GM10847 (cell line): ENCODE measurements around the gene SLC24A3.

ENCODE experiments used
- POLR2A ChIP-seq: IDR thresholded peaks from 2 replicates; pipeline ENCODE4 v1.6.1; 2011; ENCODE audit not compliant: insufficient read length; ENCODE audit errors: extremely low read depth

The SLC24A3 gene

DNA sequence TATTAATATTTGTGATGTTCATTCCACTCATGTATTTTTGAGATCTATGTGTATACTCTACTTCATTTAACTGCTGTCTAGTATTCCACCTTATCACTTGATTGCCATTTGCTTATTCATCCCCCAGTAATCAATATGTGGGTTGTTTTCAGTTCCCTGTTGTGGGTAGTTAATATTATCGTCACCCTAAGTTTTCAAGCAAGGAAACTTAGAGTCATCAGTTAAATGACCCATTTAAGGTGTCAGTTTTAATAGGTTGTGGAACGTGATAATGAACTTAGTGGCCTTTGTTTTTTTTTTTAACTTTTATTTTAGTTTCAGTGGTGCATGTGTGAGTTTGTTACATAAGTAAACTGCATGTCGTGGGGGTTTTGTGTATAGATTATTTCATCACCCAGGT, 90.3 kb downstream of the SLC24A3 start:
- TF ChIP-seq POLR2A = no peak

DNA sequence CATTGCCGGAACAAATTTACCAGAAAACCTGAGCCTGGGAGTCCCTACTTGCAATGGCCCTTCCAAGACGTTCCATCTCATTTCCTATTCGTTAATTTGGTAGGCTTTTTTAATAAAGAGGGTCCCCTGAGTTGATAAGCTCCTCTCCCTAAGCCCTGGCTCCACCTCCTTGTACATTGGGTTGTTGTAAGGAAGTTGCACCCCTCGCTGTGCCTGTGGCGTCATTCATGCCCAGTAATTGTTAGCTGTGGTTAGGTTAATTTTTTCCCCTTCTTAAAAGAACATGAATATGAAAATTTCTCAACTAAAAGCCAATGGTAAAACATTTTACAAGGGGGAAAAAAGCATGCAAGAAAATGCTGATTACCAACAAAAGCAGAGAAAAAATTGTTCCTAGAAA, 91.9 kb downstream of the SLC24A3 start:
- TF ChIP-seq POLR2A = no peak

DNA sequence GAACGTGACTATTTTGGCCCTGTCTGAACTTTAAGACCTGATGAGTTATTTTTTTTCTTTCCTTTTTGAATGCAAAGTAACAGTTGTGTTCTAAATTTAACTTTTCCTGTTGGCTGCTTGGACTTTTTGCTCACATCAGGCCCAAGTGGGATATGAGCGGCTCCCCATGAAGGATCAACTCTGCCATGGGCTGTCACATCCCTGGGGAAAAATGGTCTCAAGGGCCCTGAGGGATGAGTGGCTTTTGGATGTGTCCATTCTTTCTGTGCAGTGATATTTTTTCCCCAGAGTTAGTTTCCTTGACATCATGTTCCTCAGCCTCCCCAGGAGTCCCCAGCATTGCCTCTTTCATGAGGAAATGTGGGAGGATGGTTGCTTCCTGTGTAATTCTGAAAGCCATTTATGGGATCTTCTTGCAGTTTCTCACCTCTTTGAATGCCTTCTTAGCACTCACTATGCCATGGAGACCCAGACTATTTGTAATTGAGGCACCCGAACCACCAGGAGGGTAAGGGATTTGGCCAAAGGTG, 92.5 kb downstream of the SLC24A3 start:
- no peak for TF ChIP-seq POLR2A

DNA sequence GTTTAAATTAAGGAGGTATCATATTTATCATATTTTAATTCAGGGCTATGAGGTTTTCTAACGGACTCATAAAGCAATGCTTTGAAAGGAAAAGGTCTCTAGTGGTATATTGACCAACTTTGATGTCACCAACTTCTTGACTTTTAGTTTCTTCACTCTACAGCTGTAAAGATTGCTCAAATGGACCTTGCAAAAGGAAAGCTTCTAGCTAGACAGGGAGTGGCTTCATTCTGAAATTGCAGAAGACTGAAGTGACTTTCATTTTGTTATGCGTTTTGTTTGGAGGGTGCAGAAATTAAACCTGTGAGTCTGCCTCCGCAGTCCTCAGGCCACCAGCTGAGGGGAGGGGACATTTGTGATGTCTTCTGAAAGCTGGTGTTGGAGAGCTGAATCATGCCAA, 95.7 kb downstream of the SLC24A3 start:
- no peak for TF ChIP-seq POLR2A

DNA sequence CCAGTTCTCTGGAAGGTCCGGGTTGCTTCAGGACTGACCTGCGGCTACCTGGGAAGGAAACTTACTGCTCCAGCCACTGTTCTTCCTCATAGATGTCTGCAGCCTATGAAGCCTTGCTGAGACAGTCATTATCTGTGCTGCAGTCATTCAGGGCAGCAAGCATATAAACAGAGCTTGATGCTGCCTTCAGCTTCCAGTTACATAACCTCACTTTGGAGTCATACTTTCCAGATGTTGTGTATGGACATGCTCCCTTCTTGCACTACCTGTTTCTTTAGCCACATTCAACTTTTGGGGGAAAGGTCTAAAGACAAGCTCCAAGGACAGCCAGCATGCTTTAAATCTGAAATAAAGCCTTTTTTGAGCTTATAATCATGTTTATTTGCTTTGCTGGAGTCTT, 98.1 kb downstream of the SLC24A3 start:
- no peak for TF ChIP-seq POLR2A

DNA sequence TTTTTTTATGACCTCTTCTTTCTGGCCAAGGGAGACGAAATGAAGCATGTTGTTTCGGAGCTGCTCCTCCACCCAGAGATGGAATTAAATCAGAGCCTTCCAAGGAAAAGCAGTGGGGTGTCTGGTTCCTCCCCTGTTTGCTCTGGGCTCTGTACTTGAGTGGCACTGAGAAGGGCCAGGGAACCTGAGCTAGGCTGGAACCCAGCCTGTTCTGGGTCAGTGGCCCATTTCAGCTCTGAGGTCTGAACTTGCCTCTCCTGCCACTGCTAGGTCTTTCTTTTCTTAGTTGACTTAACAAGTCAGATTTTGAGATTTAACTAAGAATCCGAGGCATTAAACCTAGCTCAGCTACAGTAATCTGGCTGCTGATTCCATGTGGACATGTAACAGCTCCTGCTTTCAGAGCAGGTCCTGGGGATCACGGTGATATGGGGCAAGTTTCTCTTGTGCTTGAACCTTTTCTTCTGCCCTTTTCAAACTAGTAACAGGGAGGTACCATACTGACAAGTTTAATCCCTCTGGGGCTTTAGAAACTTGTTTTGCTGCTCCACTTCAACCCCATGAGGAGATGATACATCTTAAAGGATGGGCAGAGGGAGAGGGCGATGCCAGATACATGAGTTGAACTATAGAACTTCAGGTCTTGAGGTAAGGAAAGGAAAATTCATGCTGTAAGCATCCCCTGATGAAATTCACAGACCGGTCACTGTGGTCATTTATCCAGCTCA, 101.1 kb downstream of the SLC24A3 start:
- TF ChIP-seq POLR2A = no peak

DNA sequence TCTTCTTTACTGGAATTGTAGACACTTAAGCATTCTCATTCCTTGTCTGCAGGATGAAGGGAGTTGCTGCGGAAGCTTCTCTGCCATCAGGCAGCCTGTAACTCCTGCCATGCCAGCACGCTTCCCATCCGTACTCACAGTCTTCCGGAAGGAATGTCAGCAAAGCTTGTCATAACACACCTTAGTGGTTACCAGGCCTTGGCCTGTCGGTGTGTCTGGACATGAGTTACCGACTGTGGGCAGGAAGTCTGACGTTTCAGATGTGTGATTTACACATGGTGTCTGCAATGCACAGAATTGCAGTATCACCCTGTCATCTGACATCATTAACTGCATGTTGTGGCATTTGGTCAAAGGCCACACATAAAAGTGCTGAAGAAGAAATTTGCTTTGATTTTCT, 102.2 kb downstream of the SLC24A3 start:
- no peak for TF ChIP-seq POLR2A

DNA sequence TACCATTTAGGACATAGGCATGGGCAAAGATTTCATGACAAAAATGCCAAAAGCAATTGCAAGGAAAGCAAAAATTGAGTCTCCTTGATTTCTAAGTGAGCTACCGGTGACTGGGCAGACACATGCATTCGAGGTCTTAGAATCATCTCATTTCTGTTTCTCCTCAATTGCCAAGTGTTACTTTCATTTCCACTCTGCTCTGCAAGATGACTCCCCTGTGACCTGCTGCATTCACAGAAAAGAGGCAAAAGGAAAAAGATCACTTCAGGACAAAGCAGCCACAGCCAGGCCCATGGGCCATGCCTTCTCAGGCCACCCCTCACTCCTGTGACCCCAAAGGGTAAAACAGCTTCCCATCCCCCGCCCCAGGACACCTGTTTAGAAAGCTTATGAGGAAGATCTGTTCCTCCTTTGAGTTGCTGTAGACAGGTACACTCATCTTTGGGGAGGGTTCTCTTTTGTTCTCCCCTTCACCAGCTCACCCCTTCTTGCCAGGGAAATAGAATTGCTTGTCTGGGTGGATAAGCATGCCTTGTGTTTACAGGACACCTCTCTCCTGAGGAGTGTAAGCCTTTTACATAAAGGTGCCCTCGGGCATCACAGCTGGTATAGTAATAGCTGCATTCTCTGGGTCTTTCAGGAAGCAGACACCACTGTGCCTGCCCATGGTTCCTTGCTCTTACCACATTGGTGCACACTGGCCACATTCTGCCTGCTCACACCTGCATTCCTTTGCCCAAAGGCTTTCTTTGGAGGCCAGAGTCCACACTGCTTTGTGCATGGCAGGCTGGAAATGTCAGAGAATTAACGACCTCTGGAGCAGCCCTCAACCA, 105.0 kb downstream of the SLC24A3 start:
- TF ChIP-seq POLR2A = no peak

DNA sequence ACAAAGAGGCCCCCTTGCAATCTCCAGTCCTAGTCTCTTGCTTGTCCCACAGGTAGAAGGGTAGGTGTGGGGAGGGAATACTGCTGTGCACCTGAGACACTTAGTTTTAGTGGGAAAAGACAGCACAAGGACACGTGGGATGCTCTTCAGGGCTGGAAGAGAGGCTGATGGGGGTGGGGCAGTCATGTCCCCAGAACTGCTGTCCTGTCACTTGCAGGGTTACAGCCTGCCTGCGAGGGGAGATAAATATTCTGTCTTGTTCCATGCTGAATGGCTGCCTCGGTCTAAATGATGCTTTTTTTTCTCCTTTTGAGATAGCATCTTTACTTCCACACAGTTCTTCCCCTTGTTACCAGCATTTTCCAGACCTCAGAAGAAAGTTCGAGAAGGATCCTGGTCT, 106.2 kb downstream of the SLC24A3 start:
- no peak for TF ChIP-seq POLR2A

DNA sequence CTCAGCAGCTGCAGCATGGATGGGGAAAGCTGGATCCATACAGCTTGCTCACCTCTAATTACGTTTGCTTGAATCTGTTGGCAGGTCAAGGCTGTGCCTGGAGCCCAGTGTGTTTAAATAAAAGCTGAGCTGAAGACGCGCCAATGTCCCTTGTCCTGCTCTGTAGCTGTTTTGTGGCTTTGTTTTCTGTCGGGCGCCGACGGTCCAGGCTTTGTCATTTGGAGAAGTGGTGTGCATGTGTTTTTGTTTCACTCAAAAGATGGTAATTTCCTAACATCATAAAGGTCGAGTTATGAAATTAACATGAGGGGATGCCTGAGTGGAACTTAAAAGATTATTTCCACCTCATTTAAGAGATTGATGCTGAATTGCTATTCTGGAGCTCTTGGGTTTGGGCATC, 107.6 kb downstream of the SLC24A3 start:
- no peak for TF ChIP-seq POLR2A

DNA sequence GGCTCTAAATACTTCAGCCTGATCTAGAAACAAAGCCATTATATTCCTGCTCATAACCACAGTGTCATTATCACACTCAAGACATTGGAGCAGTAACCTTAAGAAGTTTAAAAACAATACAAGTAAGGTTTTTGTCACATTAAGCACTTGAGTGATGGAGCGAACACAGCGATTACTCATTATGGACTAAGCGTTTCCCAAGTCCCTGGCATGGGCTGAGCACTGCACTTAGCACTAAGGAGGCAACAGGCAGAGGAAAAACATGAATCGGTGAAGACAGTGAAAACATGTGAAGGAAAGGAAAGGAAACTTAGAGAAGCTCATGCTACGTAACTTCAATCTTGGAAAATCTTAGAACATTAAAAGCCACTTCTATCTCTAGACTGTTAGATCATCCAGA, 108.7 kb downstream of the SLC24A3 start:
- TF ChIP-seq POLR2A = no peak

DNA sequence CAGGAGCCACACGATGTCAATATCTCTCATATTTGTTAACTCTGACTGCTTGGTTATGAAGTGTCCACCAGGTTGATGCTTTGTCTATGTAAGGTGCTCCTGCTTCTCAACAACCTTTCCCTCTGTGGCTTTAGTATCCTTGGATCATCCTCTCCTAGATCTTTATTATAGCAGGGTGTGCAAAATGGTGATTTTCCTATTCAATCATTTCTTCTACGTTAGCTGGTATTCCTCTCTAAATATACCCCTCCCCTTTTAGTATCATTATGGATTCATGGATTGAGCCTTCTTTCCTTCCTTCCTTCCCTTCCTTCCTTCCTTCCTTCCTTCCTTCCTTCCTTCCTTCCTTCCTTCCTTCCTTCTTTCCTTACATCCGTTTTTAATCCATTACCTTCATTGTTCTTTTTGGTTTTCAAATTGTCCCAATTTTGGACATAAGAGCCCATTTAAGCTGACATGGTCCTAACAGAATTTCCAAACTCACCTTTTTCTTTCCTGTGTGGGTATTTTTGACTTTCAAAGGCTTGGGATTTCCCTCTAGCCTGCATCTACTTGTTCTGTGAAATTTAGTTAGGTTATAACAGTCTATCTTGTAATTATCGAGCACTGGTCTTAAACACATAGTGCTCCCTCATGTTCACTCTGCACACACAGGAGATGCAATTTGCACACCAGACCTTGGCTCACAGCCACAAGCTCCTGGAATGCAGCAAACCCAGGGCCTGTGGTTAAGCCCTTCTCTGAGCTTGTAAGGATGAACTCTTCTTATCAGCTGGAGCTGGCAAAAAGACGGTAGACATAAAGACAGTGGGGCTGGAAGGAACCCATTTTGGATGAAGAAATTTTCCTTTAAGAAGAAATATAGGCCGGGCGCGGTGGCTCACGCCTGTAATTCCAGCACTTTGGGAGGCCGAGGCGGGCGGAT, 109.9 kb downstream of the SLC24A3 start:
- no peak for TF ChIP-seq POLR2A

DNA sequence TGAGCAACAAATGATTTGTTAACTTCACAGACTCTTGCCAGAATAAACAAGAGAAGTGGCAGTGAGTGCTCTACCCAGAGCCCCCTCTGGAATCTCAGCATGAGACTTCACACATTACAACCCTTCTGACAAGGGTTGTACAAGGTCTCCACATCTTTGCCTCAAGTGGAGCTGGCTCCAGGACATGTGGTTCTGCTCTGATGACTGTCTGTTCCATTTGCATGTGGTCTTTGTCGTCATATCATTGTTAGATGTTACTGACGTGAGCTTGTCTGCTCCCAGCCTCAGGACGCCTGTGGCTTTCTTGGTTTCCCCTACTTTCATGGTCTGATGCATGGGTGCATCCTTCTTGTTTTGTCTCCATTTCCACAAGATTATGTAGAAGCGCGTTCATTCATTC, 115.0 kb downstream of the SLC24A3 start:
- no peak for TF ChIP-seq POLR2A

DNA sequence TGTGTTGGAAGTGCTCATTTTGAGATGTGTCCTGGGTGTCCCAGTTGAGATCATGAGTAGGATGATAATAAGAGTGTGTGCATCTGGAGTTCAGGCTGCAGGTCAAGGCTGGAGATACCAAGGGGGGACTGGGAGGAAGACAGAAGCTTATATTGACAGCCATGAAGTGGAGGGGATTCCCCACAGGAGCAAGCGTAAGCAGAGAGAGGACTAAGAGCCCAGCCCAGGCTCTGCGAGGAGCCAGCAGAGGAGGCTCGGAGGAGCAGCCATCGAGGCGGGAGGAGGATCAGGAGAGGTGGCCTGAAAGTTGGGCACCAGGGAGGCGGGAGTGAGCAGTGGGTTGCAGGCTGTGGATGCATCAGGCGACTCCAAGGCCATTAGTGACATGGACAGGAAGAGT, 116.2 kb downstream of the SLC24A3 start:
- TF ChIP-seq POLR2A = no peak

DNA sequence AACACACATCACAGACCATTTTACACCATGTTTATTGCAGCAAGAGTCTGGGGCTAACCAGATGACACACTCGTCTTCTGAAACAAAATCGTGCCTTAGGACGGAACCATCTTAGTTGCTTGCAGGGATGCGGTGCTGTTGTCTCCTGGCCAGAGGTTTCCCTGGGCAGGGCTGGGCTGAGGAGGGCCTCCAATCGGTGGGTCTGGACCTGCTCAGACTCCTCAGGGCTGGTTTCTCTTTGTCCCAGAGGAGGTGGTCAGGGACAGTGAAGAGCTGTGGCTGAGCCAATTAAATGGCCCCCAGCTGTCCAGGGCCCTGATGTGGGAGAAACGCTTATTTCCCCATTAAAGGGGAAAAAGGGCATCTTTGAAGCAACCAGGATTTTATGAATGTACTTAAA, 117.6 kb downstream of the SLC24A3 start:
- no peak for TF ChIP-seq POLR2A
